Measurements from ENCODE around the gene AIF1L.

DNA sequence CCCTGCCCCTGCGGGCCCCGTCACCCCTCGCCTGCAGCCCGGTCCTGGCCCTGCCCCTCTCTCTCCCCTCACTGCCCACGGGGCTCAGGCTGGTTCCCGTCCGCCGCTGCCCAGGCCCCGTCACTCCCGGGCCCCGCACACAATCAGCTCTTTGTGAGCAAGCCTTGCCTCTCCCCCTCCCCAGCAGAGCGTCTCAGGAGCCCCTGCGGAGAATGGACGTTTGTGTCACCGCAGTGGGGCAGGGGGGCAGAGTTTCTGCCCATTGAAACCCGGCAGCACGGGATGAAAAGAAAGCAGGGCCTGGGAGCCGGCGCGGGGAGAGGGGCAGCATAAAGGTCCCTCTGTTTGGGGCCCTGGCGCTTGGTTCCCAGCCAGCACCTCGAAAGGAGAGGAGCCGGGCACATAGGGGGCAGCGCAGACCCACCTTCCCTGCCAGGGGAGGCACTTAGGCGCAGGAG is 15.6 kb downstream of the AIF1L start:
- TF ChIP-seq EZH2 (optimal IDR thresholded peaks at IDR 0.05; ENCODE audit: low read depth, low read length), result no peak
- TF ChIP-seq, protein P1, sequence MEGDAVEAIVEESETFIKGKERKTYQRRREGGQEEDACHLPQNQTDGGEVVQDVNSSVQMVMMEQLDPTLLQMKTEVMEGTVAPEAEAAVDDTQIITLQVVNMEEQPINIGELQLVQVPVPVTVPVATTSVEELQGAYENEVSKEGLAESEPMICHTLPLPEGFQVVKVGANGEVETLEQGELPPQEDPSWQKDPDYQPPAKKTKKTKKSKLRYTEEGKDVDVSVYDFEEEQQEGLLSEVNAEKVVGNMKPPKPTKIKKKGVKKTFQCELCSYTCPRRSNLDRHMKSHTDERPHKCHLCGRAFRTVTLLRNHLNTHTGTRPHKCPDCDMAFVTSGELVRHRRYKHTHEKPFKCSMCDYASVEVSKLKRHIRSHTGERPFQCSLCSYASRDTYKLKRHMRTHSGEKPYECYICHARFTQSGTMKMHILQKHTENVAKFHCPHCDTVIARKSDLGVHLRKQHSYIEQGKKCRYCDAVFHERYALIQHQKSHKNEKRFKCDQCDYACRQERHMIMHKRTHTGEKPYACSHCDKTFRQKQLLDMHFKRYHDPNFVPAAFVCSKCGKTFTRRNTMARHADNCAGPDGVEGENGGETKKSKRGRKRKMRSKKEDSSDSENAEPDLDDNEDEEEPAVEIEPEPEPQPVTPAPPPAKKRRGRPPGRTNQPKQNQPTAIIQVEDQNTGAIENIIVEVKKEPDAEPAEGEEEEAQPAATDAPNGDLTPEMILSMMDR (IDR thresholded peaks at IDR 0.05; ENCODE audit: low read length), result no peak

Measured in MM.1S (cell line).